Neural progenitor cell (in vitro differentiated cells): ENCODE data around the gene KCP. TPM values are rescaled to one million over a fixed set of nuclear protein-coding genes. Genes with fewer than 3 reads are reported as not detected.

Experiments
- DNase-seq: peaks from one replicate; pipeline ENCODE4 v3.0.0-alpha.2; 2016; ENCODE audit warnings: low spot score
- H2AFZ ChIP-seq: fragments of 200-600 bp; sonication (generic); replicated peaks from 2 replicates; pipeline ENCODE4 v1.6.1; 2016; ENCODE audit warnings: antibody characterized with exemption
- H3F3A ChIP-seq: fragments of 200-600 bp; sonication (generic); 2 replicates; pipeline ENCODE4 v1.6.1; 2016; ENCODE audit warnings: antibody characterized with exemption, low read depth
- H3K27ac ChIP-seq: fragments of 200-600 bp; sonication (generic); 2 replicates; pipeline ENCODE4 v1.5.1; 2016; ENCODE audit warnings: mild to moderate bottlenecking
- H3K27me3 ChIP-seq: fragments of 200-600 bp; sonication (generic); 2 replicates; pipeline ENCODE4 v1.6.1; 2016; ENCODE audit warnings: mild to moderate bottlenecking, moderate library complexity
- H3K36me3 ChIP-seq: fragments of 200-600 bp; sonication (generic); 2 replicates; pipeline ENCODE4 v1.5.1; 2016
- H3K4me1 ChIP-seq: fragments of 200-600 bp; sonication (generic); 2 replicates; pipeline ENCODE4 v1.6.1; 2016; ENCODE audit warnings: mixed run types
- H3K4me2 ChIP-seq: fragments of 200-600 bp; sonication (generic); 2 replicates; pipeline ENCODE4 v1.6.1; 2016
- H3K4me3 ChIP-seq: fragments of 200-600 bp; sonication (generic); 2 replicates; pipeline ENCODE4 v1.5.1; 2016
- H3K79me2 ChIP-seq: fragments of 200-600 bp; sonication (generic); 2 replicates; pipeline ENCODE4 v1.6.1; 2016; ENCODE audit warnings: low read depth
- H3K9ac ChIP-seq: fragments of 200-600 bp; sonication (generic); 2 replicates; pipeline ENCODE4 v1.6.1; 2016
- H3K9me3 ChIP-seq: fragments of 200-600 bp; sonication (generic); 2 replicates; pipeline ENCODE4 v1.5.1; 2016; ENCODE audit warnings: low read depth
- H4K20me1 ChIP-seq: fragments of 200-600 bp; sonication (generic); 2 replicates; pipeline ENCODE4 v1.6.1; 2016; ENCODE audit warnings: low read depth
- H3K27ac Mint-ChIP-seq: 3 replicates; pipeline ENCODE4 v1.8.0; 2021; ENCODE audit warnings: mixed read lengths
- H3K27me3 Mint-ChIP-seq: 2 replicates; pipeline ENCODE4 v1.8.0; 2022; ENCODE audit warnings: low read depth, mild to moderate bottlenecking, inconsistent platforms, moderate library complexity, mixed read lengths; ENCODE audit not compliant: insufficient read depth
- H3K36me3 Mint-ChIP-seq: 3 replicates; pipeline ENCODE4 v1.8.0; 2021; ENCODE audit warnings: mixed read lengths
- H3K4me1 Mint-ChIP-seq: 3 replicates; pipeline ENCODE4 v1.8.0; 2021; ENCODE audit warnings: mixed read lengths
- H3K4me3 Mint-ChIP-seq: 3 replicates; pipeline ENCODE4 v1.8.0; 2021; ENCODE audit warnings: mild to moderate bottlenecking, moderate library complexity, mixed read lengths
- H3K9me3 Mint-ChIP-seq: 3 replicates; pipeline ENCODE4 v1.8.0; 2020; ENCODE audit warnings: mixed read lengths
- EZH2 ChIP-seq: fragments of 200-600 bp; sonication (generic); IDR thresholded peaks from 2 replicates; pipeline ENCODE4 v1.6.1; 2017; ENCODE audit warnings: antibody characterized with exemption, mild to moderate bottlenecking, moderate library complexity
- EZH2phosphoT487 ChIP-seq: fragments of 200-600 bp; sonication (generic); IDR thresholded peaks from 2 replicates; pipeline ENCODE4 v1.6.1; 2017; ENCODE audit warnings: antibody characterized with exemption
- total RNA-seq: library from RNA; depleted of rRNA; stranded (reverse); fragments of >200 nt; gene quantifications from 2 replicates; pipeline ENCODE4 v1.2.3, GENCODE V29; 2015; ENCODE audit warnings: low replicate concordance
- TF ChIP-seq, protein P1 (sequence below): fragments of 200-600 bp; sonication (generic); IDR thresholded peaks from 2 replicates; pipeline ENCODE4 v1.5.1; 2017; ENCODE audit warnings: antibody characterized with exemption, mild to moderate bottlenecking

KCP gene
- total RNA-seq, 1 donor from 2014 or later, result 0.06 TPM

- TF ChIP-seq EZH2phosphoT487, result no peak
- TF ChIP-seq EZH2, result no peak
- TF ChIP-seq, protein P1, sequence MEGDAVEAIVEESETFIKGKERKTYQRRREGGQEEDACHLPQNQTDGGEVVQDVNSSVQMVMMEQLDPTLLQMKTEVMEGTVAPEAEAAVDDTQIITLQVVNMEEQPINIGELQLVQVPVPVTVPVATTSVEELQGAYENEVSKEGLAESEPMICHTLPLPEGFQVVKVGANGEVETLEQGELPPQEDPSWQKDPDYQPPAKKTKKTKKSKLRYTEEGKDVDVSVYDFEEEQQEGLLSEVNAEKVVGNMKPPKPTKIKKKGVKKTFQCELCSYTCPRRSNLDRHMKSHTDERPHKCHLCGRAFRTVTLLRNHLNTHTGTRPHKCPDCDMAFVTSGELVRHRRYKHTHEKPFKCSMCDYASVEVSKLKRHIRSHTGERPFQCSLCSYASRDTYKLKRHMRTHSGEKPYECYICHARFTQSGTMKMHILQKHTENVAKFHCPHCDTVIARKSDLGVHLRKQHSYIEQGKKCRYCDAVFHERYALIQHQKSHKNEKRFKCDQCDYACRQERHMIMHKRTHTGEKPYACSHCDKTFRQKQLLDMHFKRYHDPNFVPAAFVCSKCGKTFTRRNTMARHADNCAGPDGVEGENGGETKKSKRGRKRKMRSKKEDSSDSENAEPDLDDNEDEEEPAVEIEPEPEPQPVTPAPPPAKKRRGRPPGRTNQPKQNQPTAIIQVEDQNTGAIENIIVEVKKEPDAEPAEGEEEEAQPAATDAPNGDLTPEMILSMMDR, result no peak
- H3K27me3 ChIP-seq, result no peaks in the 10 kb centered on the region
- H3K9ac ChIP-seq, result no peak overlapping the region
- Mint-ChIP-seq H3K4me3 (no peak overlapping the region), H3K9me3 (no peaks in the 10 kb centered on the region), H3K27ac (no peak overlapping the region), H3K4me1 (peaks cover 3% of the 10 kb centered on the region), H3K36me3 (no peaks in the 10 kb centered on the region), H3K27me3 (peaks cover 11% of the 10 kb centered on the region)
- no peak overlapping the region for H3K4me2 ChIP-seq
- H3K27ac ChIP-seq, result no peak overlapping the region
- H2AFZ ChIP-seq, result no peak overlapping the region
- H3K9me3 ChIP-seq, result no peaks in the 10 kb centered on the region
- no peak overlapping the region for H3K4me3 ChIP-seq
- no peaks in the 10 kb centered on the region for H3K79me2 ChIP-seq
- DNase-seq, result no peak
- H3K4me1 ChIP-seq, result no peaks in the 10 kb centered on the region
- no peaks in the 10 kb centered on the region for H4K20me1 ChIP-seq
- no peaks in the 10 kb centered on the region for H3F3A ChIP-seq
- no peaks in the 10 kb centered on the region for H3K36me3 ChIP-seq
Measured at GRCh38 chr7:128854396-128854795, 56.1 kb downstream of the KCP start.

- H3K4me3 ChIP-seq, result no peak overlapping the region
- no peaks in the 10 kb centered on the region for H3K4me1 ChIP-seq
- no peak overlapping the region for H3K4me2 ChIP-seq
- Mint-ChIP-seq H3K27ac (no peak overlapping the region), H3K4me1 (no peaks in the 10 kb centered on the region), H3K9me3 (no peaks in the 10 kb centered on the region), H3K27me3 (peaks cover 8% of the 10 kb centered on the region), H3K36me3 (no peaks in the 10 kb centered on the region), H3K4me3 (no peak overlapping the region)
- no peak overlapping the region for H3K9ac ChIP-seq
- no peak overlapping the region for H2AFZ ChIP-seq
- no peak for DNase-seq
- H3K27ac ChIP-seq, result no peak overlapping the region
- no peaks in the 10 kb centered on the region for H3F3A ChIP-seq
- no peaks in the 10 kb centered on the region for H4K20me1 ChIP-seq
- H3K9me3 ChIP-seq, result no peaks in the 10 kb centered on the region
- H3K79me2 ChIP-seq, result no peaks in the 10 kb centered on the region
- H3K36me3 ChIP-seq, result no peaks in the 10 kb centered on the region
- TF ChIP-seq EZH2 (no peak), EZH2phosphoT487 (no peak)
- TF ChIP-seq, protein P1, result no peak
- H3K27me3 ChIP-seq, result no peaks in the 10 kb centered on the region
Measured at GRCh38 chr7:128853799-128854198, 56.7 kb downstream of the KCP start.

- Mint-ChIP-seq H3K4me3 (no peak overlapping the region), H3K27ac (no peak overlapping the region), H3K27me3 (peaks cover 8% of the 10 kb centered on the region), H3K4me1 (no peaks in the 10 kb centered on the region), H3K36me3 (no peaks in the 10 kb centered on the region), H3K9me3 (no peaks in the 10 kb centered on the region)
- Histone ChIP-seq H3K27me3 (no peaks in the 10 kb centered on the region), H3K79me2 (no peaks in the 10 kb centered on the region), H3K36me3 (no peaks in the 10 kb centered on the region), H3K27ac (no peak overlapping the region), H2AFZ (no peak overlapping the region), H3F3A (no peaks in the 10 kb centered on the region), H3K4me2 (no peak overlapping the region), H3K9me3 (no peaks in the 10 kb centered on the region), H3K4me3 (no peak overlapping the region), H3K4me1 (no peaks in the 10 kb centered on the region), H3K9ac (no peak overlapping the region), H4K20me1 (no peaks in the 10 kb centered on the region)
- DNase-seq, result no peak
- no peak for TF ChIP-seq EZH2
- no peak for TF ChIP-seq EZH2phosphoT487
- TF ChIP-seq, protein P1, result no peak
Measured at GRCh38 chr7:128852537-128853254, 57.8 kb downstream of the KCP start.
